H1 (cell line): ENCODE measurements around the gene ADORA1. TPM values are rescaled to one million over a fixed set of nuclear protein-coding genes. Genes with fewer than 3 reads are reported as not detected.

Experiments
- CTCF ChIA-PET: fragments of 300-600 bp; sonication (Branson Sonifier 250); formaldehyde crosslinking; loops from one replicate; lab custom pipeline; 2021; ENCODE audit not compliant: partially characterized antibody; lab: Charles Lee
- POLR2A ChIA-PET: fragments of 300-600 bp; sonication (Branson Sonifier 250); formaldehyde crosslinking; loops from one replicate; lab custom pipeline; 2021; ENCODE audit warnings: inconsistent platforms; ENCODE audit not compliant: partially characterized antibody; lab: Charles Lee
- DNase-seq, 2 experiments: peaks; one replicate each; pipeline versions ENCODE4 v3.0.0 to v3.0.0-alpha.2; 2010 to 2022; ENCODE audit warnings: low spot score in 2 of 2, low read depth in 1 of 2, mixed read lengths in 1 of 2
- FAIRE-seq: peaks from 2 replicates; lab custom pipeline; 2011; peaks lifted over from hg19 to GRCh38; lab: Jason Lieb, UNC
- H2AFZ ChIP-seq: 2 replicates; pipeline ENCODE4 v1.8.1; 2012; ENCODE audit warnings: low read length, inconsistent platforms
- H2AK5ac ChIP-seq: 2 replicates; pipeline ENCODE4 v1.6.1; 2013; ENCODE audit warnings: low read depth, low read length
- H2BK120ac ChIP-seq: replicated peaks from 2 replicates; pipeline ENCODE3; 2013; ENCODE audit warnings: low read depth, low read length, inconsistent platforms
- H2BK12ac ChIP-seq: 2 replicates; pipeline ENCODE4 v1.6.1; 2013; ENCODE audit warnings: low read depth, low read length
- H2BK15ac ChIP-seq: 2 replicates; pipeline ENCODE4 v1.6.1; 2013; ENCODE audit warnings: low read length
- H2BK20ac ChIP-seq: 2 replicates; pipeline ENCODE4 v1.6.1; 2013; ENCODE audit warnings: low read length
- H2BK5ac ChIP-seq: 2 replicates; pipeline ENCODE4 v1.6.1; 2013; ENCODE audit warnings: low read depth, low read length
- H3K14ac ChIP-seq: 2 replicates; pipeline ENCODE4 v1.6.1; 2013; ENCODE audit warnings: inconsistent platforms; ENCODE audit not compliant: insufficient read length
- H3K18ac ChIP-seq: 2 replicates; pipeline ENCODE4 v1.6.1; 2013; ENCODE audit warnings: low read length; ENCODE audit errors: extremely low read depth
- H3K23ac ChIP-seq: 2 replicates; pipeline ENCODE4 v1.6.1; 2013; ENCODE audit warnings: inconsistent platforms; ENCODE audit not compliant: insufficient read length
- H3K23me2 ChIP-seq: 2 replicates; pipeline ENCODE4 v1.6.1; 2013; ENCODE audit warnings: low read depth, low read length
- H3K27ac ChIP-seq: 2 replicates; pipeline ENCODE4 v1.6.1; 2011; ENCODE audit warnings: low read depth, low read length, inconsistent platforms
- H3K27me3 ChIP-seq, 4 experiments: replicated peaks in 1 of 4; 1 replicate in 1 of 4; 2 replicates in 3 of 4; pipeline versions ENCODE4 v1.6.1 to v1.8.1; 2011 to 2013; ENCODE audit warnings: low read length in 3 of 4, mild to moderate bottlenecking in 3 of 4, inconsistent platforms in 2 of 4, mixed read lengths in 2 of 4, moderate library complexity in 1 of 4; ENCODE audit not compliant: control insufficient read depth in 3 of 4, insufficient read depth in 3 of 4; ENCODE audit errors: extremely low read depth in 1 of 4
- H3K36me3 ChIP-seq, 4 experiments: 2 replicates each; pipeline versions ENCODE4 v1.6.1 to v1.8.1; 2011 to 2013; ENCODE audit warnings: mild to moderate bottlenecking in 4 of 4, low read length in 3 of 4, moderate library complexity in 2 of 4, control low read depth in 1 of 4, inconsistent platforms in 1 of 4; ENCODE audit not compliant: insufficient read depth in 4 of 4, control insufficient read depth in 2 of 4
- H3K4ac ChIP-seq: replicated peaks from 2 replicates; pipeline ENCODE3; 2013; ENCODE audit warnings: low read length, low read depth, mixed read lengths, inconsistent platforms; ENCODE audit not compliant: insufficient read length
- H3K4me1 ChIP-seq, 4 experiments: replicated peaks in 1 of 4; 1 replicate in 1 of 4; 2 replicates in 3 of 4; pipeline versions ENCODE4 v1.6.1 to v1.8.1; 2011 to 2013; ENCODE audit warnings: low read length in 3 of 4, inconsistent platforms in 2 of 4, mixed read lengths in 1 of 4; ENCODE audit not compliant: insufficient read depth in 4 of 4, control insufficient read depth in 3 of 4
- H3K4me2 ChIP-seq, 2 experiments: 2 replicates each; pipeline versions ENCODE4 v1.6.1 to v1.8.1; 2011 to 2013; ENCODE audit warnings: low read depth in 2 of 2, low read length in 2 of 2, control low read depth in 1 of 2, inconsistent platforms in 1 of 2, mild to moderate bottlenecking in 1 of 2; ENCODE audit not compliant: insufficient read depth in 1 of 2
- H3K4me3 ChIP-seq, 4 experiments: fragments of 200-600, 300-600 bp in 1 of 4; sonication (generic), shearing (Covaris generic), sonication (Bioruptor Twin) in 1 of 4; 2 replicates each; pipeline versions ENCODE4 v1.5.1 to v1.8.1; 2011 to 2016; ENCODE audit warnings: low read length in 4 of 4, low read depth in 3 of 4, control low read depth in 2 of 4, inconsistent platforms in 2 of 4, mild to moderate bottlenecking in 2 of 4, mixed read lengths in 1 of 4, moderate library complexity in 1 of 4; ENCODE audit not compliant: insufficient read depth in 2 of 4; ENCODE audit errors: extremely low read depth in 1 of 4
- H3K56ac ChIP-seq: replicated peaks from 2 replicates; pipeline ENCODE3; 2013; ENCODE audit warnings: low read depth, mild to moderate bottlenecking, mixed read lengths, low read length, inconsistent platforms; ENCODE audit not compliant: insufficient read length
- H3K79me1 ChIP-seq: 2 replicates; pipeline ENCODE4 v1.6.1; 2013; ENCODE audit warnings: low read depth, low read length, control low read depth
- H3K79me2 ChIP-seq, 2 experiments: 2 replicates each; pipeline versions ENCODE4 v1.6.1 to v1.8.1; 2012 to 2013; ENCODE audit warnings: low read length in 2 of 2, mild to moderate bottlenecking in 2 of 2, inconsistent platforms in 1 of 2; ENCODE audit not compliant: insufficient read depth in 2 of 2, control insufficient read depth in 1 of 2
- H3K9ac ChIP-seq, 4 experiments: replicated peaks in 1 of 4; 1 replicate in 1 of 4; 2 replicates in 3 of 4; pipeline versions ENCODE4 v1.6.1 to v1.8.1; 2011 to 2013; ENCODE audit warnings: low read depth in 3 of 4, low read length in 3 of 4, control low read depth in 2 of 4, mild to moderate bottlenecking in 2 of 4, moderate library complexity in 2 of 4, inconsistent platforms in 1 of 4; ENCODE audit errors: extremely low read depth in 1 of 4
- H3K9me3 ChIP-seq, 2 experiments: 2 replicates each; pipeline versions ENCODE4 v1.6.1 to v1.8.1; 2012 to 2013; ENCODE audit warnings: mild to moderate bottlenecking in 2 of 2, moderate library complexity in 2 of 2, control low read depth in 1 of 2, inconsistent platforms in 1 of 2, low read depth in 1 of 2, low read length in 1 of 2, mixed read lengths in 1 of 2; ENCODE audit not compliant: insufficient read depth in 2 of 2
- H4K20me1 ChIP-seq, 2 experiments: replicated peaks in 1 of 2; 2 replicates each; pipeline versions ENCODE3 to v1.8.1; 2011 to 2013; ENCODE audit warnings: inconsistent platforms in 2 of 2, low read length in 2 of 2, mild to moderate bottlenecking in 1 of 2; ENCODE audit not compliant: insufficient read depth in 2 of 2, control insufficient read depth in 1 of 2
- H4K5ac ChIP-seq: 2 replicates; pipeline ENCODE4 v1.6.1; 2013; ENCODE audit warnings: low read length, low read depth, mixed read lengths, inconsistent platforms; ENCODE audit not compliant: insufficient read length
- H4K8ac ChIP-seq: 2 replicates; pipeline ENCODE4 v1.8.0; 2013; ENCODE audit warnings: mild to moderate bottlenecking, moderate library complexity, low read length, inconsistent platforms; ENCODE audit not compliant: insufficient read depth; ENCODE audit errors: extremely low read depth
- H4K91ac ChIP-seq: replicated peaks from 2 replicates; pipeline ENCODE3; 2013; ENCODE audit warnings: low read length, mixed read lengths, inconsistent platforms; ENCODE audit not compliant: insufficient read length
- CBX8 ChIP-seq: fragments of 300-800, 300-1000 bp; sonication (generic); IDR thresholded peaks from 2 replicates; pipeline ENCODE4 v1.7.1; 2016; ENCODE audit warnings: low read depth, low read length, borderline replicate concordance
- CEBPB ChIP-seq: IDR thresholded peaks from 2 replicates; pipeline ENCODE4 v1.6.1; 2012; ENCODE audit warnings: low read depth, low read length
- CTBP2 ChIP-seq: IDR thresholded peaks from 2 replicates; pipeline ENCODE4 v1.7.0; 2011; ENCODE audit warnings: borderline replicate concordance, mild to moderate bottlenecking, moderate library complexity, mixed read lengths, low read length; ENCODE audit not compliant: insufficient read depth, insufficient read length
- CTCF ChIP-seq, 3 experiments: IDR thresholded peaks; 1 replicate in 2 of 3; 2 replicates in 1 of 3; pipeline versions ENCODE4 v1.5.1 to v1.6.1; 2011; ENCODE audit warnings: low read length in 3 of 3, mild to moderate bottlenecking in 3 of 3, inconsistent platforms in 2 of 3, low read depth in 1 of 3, moderate library complexity in 1 of 3; ENCODE audit not compliant: insufficient read depth in 1 of 3; ENCODE audit errors: control extremely low read depth in 1 of 3
- E2F6 ChIP-seq: IDR thresholded peaks from 2 replicates; pipeline ENCODE4 v1.6.1; 2012; ENCODE audit warnings: inconsistent platforms
- JUN ChIP-seq: IDR thresholded peaks from 2 replicates; pipeline ENCODE4 v1.6.1; 2011; ENCODE audit warnings: low read depth, mild to moderate bottlenecking, improper control_type of control experiment, low read length
- POLR2A ChIP-seq, 2 experiments: IDR thresholded peaks; 1 replicate in 1 of 2; 2 replicates in 1 of 2; pipeline ENCODE4 v1.6.1; 2011; ENCODE audit warnings: low read depth in 2 of 2, low read length in 2 of 2, mild to moderate bottlenecking in 2 of 2; ENCODE audit errors: control extremely low read depth in 1 of 2
- POLR2AphosphoS5 ChIP-seq: IDR thresholded peaks from 2 replicates; pipeline ENCODE4 v1.6.1; 2011; ENCODE audit warnings: low read depth, low read length
- WGBS, 2 experiments: shearing (Covaris generic) in 1 of 2; methylation state at CpG; one replicate each; pipeline versions ENCODE4 v1.1.6 to v1.1.7; 2013 to 2015; ENCODE audit warnings: low lambda C conversion rate in 2 of 2, mixed read lengths in 2 of 2, inconsistent platforms in 1 of 2, low coverage in 1 of 2, missing lambda C conversion rate in 1 of 2; ENCODE audit not compliant: insufficient replicate concordance in 2 of 2, insufficient coverage in 1 of 2, insufficient read length in 1 of 2; ENCODE audit errors: extremely low coverage in 1 of 2, missing lambda C conversion rate in 1 of 2; 5-methylcytosine and 5-hydroxymethylcytosine counted together
- polyA plus RNA-seq, 7 experiments: library from polyadenylated mRNA; depleted of rRNA in 3 of 7; stranded (reverse) in 5 of 7; unstranded in 2 of 7; fragments of >200 nt in 5 of 7; fragments of 200-250 nt in 2 of 7; gene quantifications; 1 replicate in 5 of 7; 2 replicates in 1 of 7; 4 replicates in 1 of 7; pipeline versions ENCODE4 v1.2.1 to v1.2.3, GENCODE V29; 2011 to 2013; ENCODE audit warnings: missing spikeins in 2 of 7, mixed read lengths in 2 of 7
- total RNA-seq: library from RNA; stranded (reverse); fragmentation: NEBNext Ultra II Directional; extraction: Animal tissue kit (Norgen Biotek cat#: 25700); gene quantifications from 2 replicates; pipeline ENCODE4 v1.2.1, GENCODE V29; 2021

Gene ADORA1
- total and polyA plus RNA-seq, 2 of the 8 experiments (the other 6 are each of a cell fraction or from before 2014, with no cell fraction given): 3.3 to 6.7 TPM

- no peak for DNase-seq
- no peak overlapping the region for H3K23ac ChIP-seq
- no peak overlapping the region for H2BK120ac ChIP-seq
- no peaks in the 10 kb centered on the region for H3K23me2 ChIP-seq
- 0 out of 4 replicates have a peak, but pooled peaks cover 0 to 4% of the 10 kb centered on the region in 2 experiments for H3K9me3 ChIP-seq
- no peak overlapping the region for H3K27ac ChIP-seq
- no peaks in the 10 kb centered on the region for H3K79me1 ChIP-seq
- H2BK12ac ChIP-seq: no peak overlapping the region
- no peak overlapping the region for H2BK20ac ChIP-seq
- H3K27me3 ChIP-seq: peaks cover 0 to 4% (median 0%) of the 10 kb centered on the region in 4 experiments; a peak in 1 of 7 replicates
- H4K5ac ChIP-seq: no peak overlapping the region
- no peak overlapping the region for H2AK5ac ChIP-seq
- H3K18ac ChIP-seq: no peak overlapping the region
- H3K4me3 ChIP-seq: no peak overlapping the region
- no peaks in the 10 kb centered on the region for H3K79me2 ChIP-seq
- H4K91ac ChIP-seq: no peak overlapping the region
- no peak overlapping the region for H3K14ac ChIP-seq
- no peak overlapping the region for H3K4ac ChIP-seq
- H3K36me3 ChIP-seq: no peaks in the 10 kb centered on the region
- 79% methylated on average over 6 of the region's 6 CpGs; no CpG with 5 or more reads in 1 of the 2 experiments for WGBS, 2 experiments
- H3K4me2 ChIP-seq: no peak overlapping the region
- H4K8ac ChIP-seq: peak overlapping the region; percentile 36; the same call in 1 of the 2 replicates
- H3K9ac ChIP-seq: no peak overlapping the region
- H2AFZ ChIP-seq: no peak overlapping the region
- no peak overlapping the region for H2BK15ac ChIP-seq
- H4K20me1 ChIP-seq: no peaks in the 10 kb centered on the region
- no peak overlapping the region for H2BK5ac ChIP-seq
- POLR2A ChIA-PET: no interaction called here
- FAIRE-seq: no peak
- no peak for TF ChIP-seq E2F6
- TF ChIP-seq CBX8: no peak
- no peak for TF ChIP-seq POLR2A (IDR thresholded peaks at IDR 0.05; ENCODE audit: control extremely low read depth in 1 of 2, low read depth in 2 of 2, low read length in 2 of 2)
- no peak for TF ChIP-seq CTBP2
- no peak for TF ChIP-seq JUN
- TF ChIP-seq CTCF (IDR thresholded peaks at IDR 0.05; ENCODE audit: control extremely low read depth in 1 of 3, insufficient read depth in 1 of 3, low read depth in 1 of 3, low read length in 3 of 3): no peak
- TF ChIP-seq CEBPB: no peak
- TF ChIP-seq POLR2AphosphoS5: no peak
- no peaks in the 10 kb centered on the region for H3K4me1 ChIP-seq
- no peak overlapping the region for H3K56ac ChIP-seq
- CTCF ChIA-PET: interaction anchor here (0.6 to 8.3 kb wide), 17 partner anchors 14 to 168 kb away, joined by 3 to 89 read pairs (median 3); partner anchors contain the start of genes ADORA1 and MYOG
Observed at GRCh38 chr1:203101813-203102634, 25.5 kb upstream of the ADORA1 start.
